Heart left ventricle (tissue), 16 donors: ENCODE results near the gene TMIGD1. TPM values are rescaled to one million over a fixed set of nuclear protein-coding genes. Genes with fewer than 3 reads are reported as not detected.
A peak's percentile ranks its signal among the peaks of the same experiment; 100 is the strongest.

ENCODE experiments used
- ATAC-seq, 4 donors: fragments of 200-7000 bp; cut with Tn5 transposase; one replicate each; pipeline ENCODE4 v1.9.1; 2020 to 2022; ENCODE audit warnings: moderate library complexity in 4 of 4, mild to moderate bottlenecking in 3 of 4, moderate number of reproducible peaks in 1 of 4
- DNase-seq, 5 donors: peaks; one replicate each; pipeline ENCODE4 v3.0.0-alpha.2; 2020
- H3K27ac ChIP-seq, 12 donors: fragments of 200-600 bp; sonication (generic) in 4 of 12; one replicate each; pipeline versions ENCODE4 v1.5.0 to v1.8.0; 2016 to 2022; ENCODE audit warnings: mild to moderate bottlenecking in 2 of 12
- H3K27me3 ChIP-seq, 9 donors: fragments of 200-600 bp; sonication (generic) in 2 of 9; one replicate each; pipeline versions ENCODE4 v1.5.1 to v1.8.0; 2016 to 2022; ENCODE audit warnings: mild to moderate bottlenecking in 3 of 9
- H3K36me3 ChIP-seq, 9 donors: fragments of 200-600 bp; sonication (generic) in 2 of 9; one replicate each; pipeline versions ENCODE4 v1.5.0 to v1.8.0; 2018 to 2022; ENCODE audit warnings: mild to moderate bottlenecking in 2 of 9
- H3K4me1 ChIP-seq, 12 donors: fragments of 200-600 bp; sonication (generic) in 4 of 12; one replicate each; pipeline versions ENCODE4 v1.5.0 to v1.8.0; 2016 to 2022; ENCODE audit warnings: mild to moderate bottlenecking in 3 of 12
- H3K4me3 ChIP-seq, 12 donors: fragments of 200-600 bp; sonication (generic) in 4 of 12; one replicate each; pipeline versions ENCODE4 v1.5.0 to v1.8.0; 2017 to 2022; ENCODE audit warnings: mild to moderate bottlenecking in 9 of 12, moderate library complexity in 4 of 12
- H3K9me3 ChIP-seq, 12 donors: fragments of 200-600 bp; sonication (generic) in 4 of 12; one replicate each; pipeline versions ENCODE4 v1.5.0 to v1.8.0; 2016 to 2022; ENCODE audit warnings: mild to moderate bottlenecking in 1 of 12
- CTCF ChIP-seq, 12 donors: fragments of 200-600 bp; sonication (generic) in 4 of 12; IDR thresholded peaks; one replicate each; pipeline versions ENCODE4 v1.5.0 to v1.8.0; 2018 to 2022; ENCODE audit warnings: antibody characterized with exemption in 12 of 12, mild to moderate bottlenecking in 5 of 12
- POLR2A ChIP-seq, 2 donors: fragments of 450-650 bp; IDR thresholded peaks; one replicate each; pipeline ENCODE4 v1.6.1; 2017; ENCODE audit warnings: antibody characterized with exemption in 2 of 2, mild to moderate bottlenecking in 2 of 2, moderate library complexity in 2 of 2
- WGBS, 4 donors: extraction: QIAGEN DNeasy Blood & Tissue Kit in 2 of 4; methylation state at CpG; one replicate each; pipeline versions ENCODE4 v1.1.5 to v1.1.7; 2013 to 2018; 5-methylcytosine and 5-hydroxymethylcytosine counted together
- intact Hi-C, 10 donors: fragments of 100-400 bp; cut with DNase I; formaldehyde crosslinking; loops; one replicate each; pipeline versions ENCODE4 v1.11.1 to v1.14.2; 2022
- polyA plus RNA-seq, 2 donors: library from polyadenylated mRNA; stranded (reverse); fragments of 200-250 nt; gene quantifications; one replicate each; pipeline ENCODE4 v1.2.3, GENCODE V29; 2013
- total RNA-seq, 9 donors: library from RNA; depleted of rRNA in 2 of 9; stranded (reverse); fragments of >200 nt in 2 of 9; fragmentation: NEBNext Ultra II Directional in 3 of 9; extraction: Animal tissue kit (Norgen Biotek cat#: 25700) in 3 of 9; gene quantifications; one replicate each; pipeline versions ENCODE4 v1.1.0 to v1.2.4, GENCODE V29; 2016 to 2023
- donor health status: ischemic (EF 13 %, LVEDD 7.1; RV severe dilation, severe dysfunction).
- donor health status: healthy with polysubstance abuse.
- donor health status: DM: no; HTN: yes; CAD: no.
- donor health status: DM: no; HTN: no; CAD: no.
- donor health status: ischemic (EF 25% LVEDD 6.9; RV normal size, moderate dysfunction).
- donor health status: ischemic (EF 25% LVEDD 5.7; RV mildly dilated, moderate dysfunction).
- donor health status: healthy.
- donor health status: DM: yes; HTN: yes; CAD: no.
- donor health status: ischemic (EF 35%, LVEDD 5.7; RV mildly dilated, moderate dysfunction).
- donor health status: nonischemic (EF 11% LVEDD 7.7; RV severe dilation, severe dysfunction).
- donor health status: DM: yes; HTN: yes; CAD: no.
- donor health status: PGD.
- donor health status: ischemic (EF 29% LVEDD 5.4; RV normal size, mild dysfunction).
- donor health status: nonischemic (EF 23%, LVEDD 6.1; RV moderate dilation, normal function).

TMIGD1 gene
- total and polyA plus RNA-seq, 11 donors, result not detected

- WGBS, 4 donors, result 61% methylated on average over 8 of the region's 8 CpGs
- intact Hi-C loops, result loop anchor here in 5 of 10 donors (2.0 to 10.0 kb wide), 6 partner anchors 98 to 234 kb away; no protein-coding TSS in a partner anchor
- H3K27me3 ChIP-seq, result no peaks in the 10 kb centered on the region
- peak in 1 of 4 donors; percentile 27 for ATAC-seq
- H3K36me3 ChIP-seq, result no peaks in the 10 kb centered on the region
- H3K9me3 ChIP-seq, result no peaks in the 10 kb centered on the region
- H3K4me3 ChIP-seq, result no peak overlapping the region
- peaks cover 0 to 30% (median 8%) of the 10 kb centered on the region in 12 donors for H3K4me1 ChIP-seq
- no peak for DNase-seq
- peak; percentile 13 to 59 (median 47) for TF ChIP-seq CTCF (IDR thresholded peaks at IDR 0.05)
- no peak for TF ChIP-seq POLR2A (IDR thresholded peaks at IDR 0.05)
- H3K27ac ChIP-seq, result no peak overlapping the region
Observed at GRCh38 chr17:30336369-30337171, 2.7 kb upstream of the TMIGD1 start.

- Histone ChIP-seq H3K27me3 (no peaks in the 10 kb centered on the region), H3K4me1 (peaks cover 0 to 8% (median 0%) of the 10 kb centered on the region in 12 donors), H3K36me3 (no peaks in the 10 kb centered on the region), H3K27ac (no peak overlapping the region), H3K4me3 (no peak overlapping the region), H3K9me3 (no peaks in the 10 kb centered on the region)
- intact Hi-C loops, result loop anchor here in 2 of 10 donors (10.0 kb wide), 3 partner anchors 100 to 230 kb away; no protein-coding TSS in a partner anchor
- WGBS, 4 donors, result 88 to 95% (median 93%) methylated on average over 4 of the region's 4 CpGs
- no peak for TF ChIP-seq CTCF (IDR thresholded peaks at IDR 0.05)
- TF ChIP-seq POLR2A (IDR thresholded peaks at IDR 0.05), result no peak
- ATAC-seq, result no peak
- no peak for DNase-seq
Observed at GRCh38 chr17:30334421-30334820, 564 bp upstream of the TMIGD1 start.

- DNase-seq, result no peak
- peaks cover 0 to 8% (median 0%) of the 10 kb centered on the region in 12 donors for H3K4me1 ChIP-seq
- H3K4me3 ChIP-seq, result no peak overlapping the region
- ATAC-seq, result no peak
- H3K27ac ChIP-seq, result peak overlapping the region in 1 of 12 donors; percentile 3
- H3K9me3 ChIP-seq, result no peaks in the 10 kb centered on the region
- 54 to 62% (median 58%) methylated on average over 4 of the region's 4 CpGs for WGBS, 4 donors
- H3K27me3 ChIP-seq, result peaks cover 0 to 8% (median 0%) of the 10 kb centered on the region in 9 donors
- no peaks in the 10 kb centered on the region for H3K36me3 ChIP-seq
- TF ChIP-seq CTCF (IDR thresholded peaks at IDR 0.05) (no peak), POLR2A (IDR thresholded peaks at IDR 0.05) (no peak)
- intact Hi-C loops, result loop anchor here in 2 of 10 donors (10.0 kb wide), 3 partner anchors 103 to 227 kb away; no protein-coding TSS in a partner anchor
Observed at GRCh38 chr17:30332057-30332542, 1.8 kb downstream of the TMIGD1 start.

- H3K27ac ChIP-seq, result no peak overlapping the region
- no peak overlapping the region for H3K4me3 ChIP-seq
- 45 to 52% (median 47%) methylated on average over 1 of the region's 1 CpG for WGBS, 4 donors
- ATAC-seq, result no peak
- H3K36me3 ChIP-seq, result no peaks in the 10 kb centered on the region
- H3K4me1 ChIP-seq, result peaks cover 0 to 25% (median 0%) of the 10 kb centered on the region in 12 donors
- DNase-seq, result no peak
- intact Hi-C loops, result no loop called here
- no peaks in the 10 kb centered on the region for H3K9me3 ChIP-seq
- TF ChIP-seq CTCF (IDR thresholded peaks at IDR 0.05) (no peak), POLR2A (IDR thresholded peaks at IDR 0.05) (no peak)
- H3K27me3 ChIP-seq, result peaks cover 0 to 8% (median 0%) of the 10 kb centered on the region in 9 donors
Observed at GRCh38 chr17:30326809-30327208, 7.0 kb downstream of the TMIGD1 start.
